ENCODE data around the gene PPIP5K1.

PPIP5K1 gene

GRCh38 chr15:43518197-43518761 is 71.7 kb downstream of the PPIP5K1 start:
- H3K27ac ChIP-seq (ENCODE audit: poor library complexity, severe bottlenecking): no peak overlapping the region
- no peaks in the 10 kb centered on the region for H3K27me3 ChIP-seq (ENCODE audit: insufficient read depth, poor library complexity, severe bottlenecking)
- TF ChIP-seq, protein P1, sequence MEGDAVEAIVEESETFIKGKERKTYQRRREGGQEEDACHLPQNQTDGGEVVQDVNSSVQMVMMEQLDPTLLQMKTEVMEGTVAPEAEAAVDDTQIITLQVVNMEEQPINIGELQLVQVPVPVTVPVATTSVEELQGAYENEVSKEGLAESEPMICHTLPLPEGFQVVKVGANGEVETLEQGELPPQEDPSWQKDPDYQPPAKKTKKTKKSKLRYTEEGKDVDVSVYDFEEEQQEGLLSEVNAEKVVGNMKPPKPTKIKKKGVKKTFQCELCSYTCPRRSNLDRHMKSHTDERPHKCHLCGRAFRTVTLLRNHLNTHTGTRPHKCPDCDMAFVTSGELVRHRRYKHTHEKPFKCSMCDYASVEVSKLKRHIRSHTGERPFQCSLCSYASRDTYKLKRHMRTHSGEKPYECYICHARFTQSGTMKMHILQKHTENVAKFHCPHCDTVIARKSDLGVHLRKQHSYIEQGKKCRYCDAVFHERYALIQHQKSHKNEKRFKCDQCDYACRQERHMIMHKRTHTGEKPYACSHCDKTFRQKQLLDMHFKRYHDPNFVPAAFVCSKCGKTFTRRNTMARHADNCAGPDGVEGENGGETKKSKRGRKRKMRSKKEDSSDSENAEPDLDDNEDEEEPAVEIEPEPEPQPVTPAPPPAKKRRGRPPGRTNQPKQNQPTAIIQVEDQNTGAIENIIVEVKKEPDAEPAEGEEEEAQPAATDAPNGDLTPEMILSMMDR (IDR thresholded peaks at IDR 0.05; ENCODE audit: poor library complexity, severe bottlenecking): no peak
- no peak overlapping the region for H3K4me3 ChIP-seq (ENCODE audit: severe bottlenecking)
- H3K4me1 ChIP-seq (ENCODE audit: insufficient read depth, poor library complexity, severe bottlenecking): no peaks in the 10 kb centered on the region
- no peak; the same call in 2 of the 3 replicates for ATAC-seq (ENCODE audit: low read depth)
- H3K36me3 ChIP-seq (ENCODE audit: low read depth): no peaks in the 10 kb centered on the region
- H3K9me3 ChIP-seq (ENCODE audit: severe bottlenecking): no peaks in the 10 kb centered on the region
- no peak for DNase-seq (ENCODE audit: low spot score)

DNA sequence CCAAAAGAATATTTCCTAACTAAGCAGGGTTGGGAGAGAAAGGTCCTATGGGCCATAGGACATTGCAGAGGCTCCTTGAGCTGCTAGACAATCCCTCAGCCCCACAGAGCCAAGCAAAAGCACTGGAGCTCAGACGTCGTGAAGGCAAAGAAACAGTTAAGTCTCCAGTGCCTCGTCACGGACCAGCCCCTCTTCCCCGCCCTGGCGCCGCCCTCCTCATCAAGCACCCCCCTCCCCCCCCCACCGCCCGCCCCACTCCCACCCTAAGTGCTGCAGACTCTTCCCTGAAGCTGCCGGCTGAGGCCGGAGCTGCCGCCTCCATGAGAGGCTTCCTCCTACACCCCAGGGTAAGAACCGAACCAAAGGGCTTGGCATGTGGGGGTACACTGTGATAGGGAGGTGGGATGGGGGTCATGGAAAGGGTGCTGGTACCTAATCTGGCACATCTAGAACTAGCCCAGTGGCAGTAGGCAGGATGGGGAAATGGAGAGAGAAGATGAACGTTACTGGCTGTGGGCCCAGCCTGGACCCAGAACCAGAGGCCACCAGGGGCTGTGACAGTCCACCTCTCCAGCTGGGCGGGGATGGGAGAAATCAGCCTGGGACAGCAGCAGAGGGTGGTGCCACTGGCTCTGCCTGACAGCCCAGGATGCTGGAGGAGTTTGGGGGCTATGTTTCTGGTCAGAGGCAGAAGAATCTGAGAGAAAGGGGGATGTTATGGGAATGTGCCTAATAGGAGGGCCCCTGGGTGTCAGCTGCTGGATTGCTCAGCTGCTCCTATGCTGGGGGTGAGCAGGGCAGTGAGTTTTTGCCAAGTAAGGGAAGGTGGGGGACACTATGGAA is 72.4 kb downstream of the PPIP5K1 start, which contains the start of gene MAP1A:
TSS of gene MAP1A (plus strand) at position 255 of the 843 bp plus-strand sequence. CDS start 3,866 bp downstream, outside the sequence.
- ATAC-seq (ENCODE audit: low read depth): no peak
- no peaks in the 10 kb centered on the region for H3K27me3 ChIP-seq (ENCODE audit: insufficient read depth, poor library complexity, severe bottlenecking)
- no peaks in the 10 kb centered on the region for H3K4me1 ChIP-seq (ENCODE audit: insufficient read depth, poor library complexity, severe bottlenecking)
- no peak for DNase-seq (ENCODE audit: low spot score)
- TF ChIP-seq, protein P1 (IDR thresholded peaks at IDR 0.05; ENCODE audit: poor library complexity, severe bottlenecking): no peak
- H3K36me3 ChIP-seq (ENCODE audit: low read depth): no peaks in the 10 kb centered on the region
- no peak within 1 kb of the TSS for H3K27ac ChIP-seq (ENCODE audit: poor library complexity, severe bottlenecking)
- no peak within 1 kb of the TSS for H3K4me3 ChIP-seq (ENCODE audit: severe bottlenecking)
- no peaks in the 10 kb centered on the region for H3K9me3 ChIP-seq (ENCODE audit: severe bottlenecking)

DNA sequence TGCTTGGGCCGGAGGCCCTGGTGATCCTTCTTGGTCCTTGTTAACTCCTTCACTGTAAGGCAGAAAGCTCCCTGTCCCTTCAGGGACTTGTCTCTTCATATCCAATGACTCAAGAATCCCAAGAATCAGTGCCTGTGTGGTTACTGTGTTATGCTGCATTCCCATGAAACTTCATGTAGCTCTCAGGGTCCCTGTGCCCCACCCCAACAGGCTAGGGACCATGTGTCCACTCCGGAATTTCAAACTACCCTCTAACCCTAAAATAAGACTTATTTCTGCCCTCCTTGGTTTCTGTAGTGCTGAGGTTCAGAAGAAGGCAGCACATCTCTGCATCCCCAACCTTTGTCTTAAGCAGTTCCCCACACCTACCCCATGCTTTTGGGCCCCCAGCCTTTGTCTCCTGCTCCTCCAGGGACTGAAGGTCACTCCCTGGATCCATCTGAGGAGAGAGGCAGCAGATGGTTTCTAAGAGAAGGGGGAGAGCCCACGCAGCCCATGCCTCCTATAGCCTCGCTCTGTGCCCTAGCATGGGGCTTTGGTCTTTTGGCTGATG is 73.1 kb downstream of the PPIP5K1 start:
- Histone ChIP-seq H3K36me3 (ENCODE audit: low read depth) (no peaks in the 10 kb centered on the region), H3K27ac (ENCODE audit: poor library complexity, severe bottlenecking) (no peak overlapping the region), H3K4me3 (ENCODE audit: severe bottlenecking) (no peak overlapping the region), H3K4me1 (ENCODE audit: insufficient read depth, poor library complexity, severe bottlenecking) (no peaks in the 10 kb centered on the region), H3K27me3 (ENCODE audit: insufficient read depth, poor library complexity, severe bottlenecking) (no peaks in the 10 kb centered on the region), H3K9me3 (ENCODE audit: severe bottlenecking) (no peaks in the 10 kb centered on the region)
- DNase-seq (ENCODE audit: low spot score) (no peak), ATAC-seq (ENCODE audit: low read depth) (no peak)
- TF ChIP-seq, protein P1 (IDR thresholded peaks at IDR 0.05; ENCODE audit: poor library complexity, severe bottlenecking): no peak

- no peaks in the 10 kb centered on the region for H3K36me3 ChIP-seq (ENCODE audit: low read depth)
- DNase-seq (ENCODE audit: low spot score) (no peak), ATAC-seq (ENCODE audit: low read depth) (no peak)
- TF ChIP-seq, protein P1 (IDR thresholded peaks at IDR 0.05; ENCODE audit: poor library complexity, severe bottlenecking): no peak
- H3K9me3 ChIP-seq (ENCODE audit: severe bottlenecking): no peaks in the 10 kb centered on the region
- no peaks in the 10 kb centered on the region for H3K27me3 ChIP-seq (ENCODE audit: insufficient read depth, poor library complexity, severe bottlenecking)
- H3K4me3 ChIP-seq (ENCODE audit: severe bottlenecking): no peak overlapping the region
- H3K4me1 ChIP-seq (ENCODE audit: insufficient read depth, poor library complexity, severe bottlenecking): no peaks in the 10 kb centered on the region
- no peak overlapping the region for H3K27ac ChIP-seq (ENCODE audit: poor library complexity, severe bottlenecking)
Measured at GRCh38 chr15:43516185-43516584, 73.8 kb downstream of the PPIP5K1 start.
